Lung (tissue), 12 donors: ENCODE measurements around the gene CCT6B. TPM values are rescaled to one million over a fixed set of nuclear protein-coding genes. Genes with fewer than 3 reads are reported as not detected.

Experiments
- ATAC-seq: fragments of 200-7000 bp; cut with Tn5 transposase; one replicate; pipeline ENCODE4 v1.9.1; 2020; ENCODE audit warnings: moderate number of reproducible peaks; ENCODE audit not compliant: insufficient read depth, low FRiP score
- DNase-seq, 3 donors: peaks; one replicate each; pipeline ENCODE4 v3.0.0-alpha.2; 2013 to 2017
- H3K27ac ChIP-seq, 2 donors: one replicate each; pipeline ENCODE4 v1.5.1; 2013; ENCODE audit warnings: mild to moderate bottlenecking in 2 of 2, moderate library complexity in 2 of 2, control low read depth in 1 of 2, inconsistent platforms in 1 of 2, low read depth in 1 of 2, low read length in 1 of 2
- H3K27me3 ChIP-seq, 3 donors: one replicate each; pipeline ENCODE4 v1.5.1; 2013; ENCODE audit warnings: low read length in 2 of 3; ENCODE audit not compliant: control insufficient read depth in 3 of 3, insufficient read depth in 3 of 3
- H3K36me3 ChIP-seq, 4 donors: one replicate each; pipeline ENCODE4 v1.5.1; 2013; ENCODE audit warnings: low read length in 4 of 4, mild to moderate bottlenecking in 1 of 4, moderate library complexity in 1 of 4; ENCODE audit not compliant: control insufficient read depth in 4 of 4, insufficient read depth in 4 of 4
- H3K4me1 ChIP-seq, 5 donors: one replicate each; pipeline ENCODE4 v1.5.1; 2013; ENCODE audit warnings: low read length in 5 of 5, mild to moderate bottlenecking in 2 of 5, moderate library complexity in 1 of 5; ENCODE audit not compliant: control insufficient read depth in 5 of 5, insufficient read depth in 5 of 5
- H3K4me3 ChIP-seq: one replicate; pipeline ENCODE4 v1.5.1; 2013; ENCODE audit warnings: mild to moderate bottlenecking, control low read depth, moderate library complexity
- H3K9ac ChIP-seq, 2 donors: one replicate each; pipeline ENCODE4 v1.5.1; 2013; ENCODE audit warnings: low read length in 2 of 2, control low read depth in 1 of 2; ENCODE audit not compliant: insufficient read depth in 1 of 2
- H3K9me3 ChIP-seq, 4 donors: one replicate each; pipeline ENCODE4 v1.5.1; 2013; ENCODE audit warnings: low read length in 3 of 4, mild to moderate bottlenecking in 1 of 4, moderate library complexity in 1 of 4; ENCODE audit not compliant: control insufficient read depth in 4 of 4, insufficient read depth in 3 of 4
- WGBS, 2 donors: extraction: QIAGEN DNeasy Blood & Tissue Kit; methylation state at CpG; one replicate each; pipeline ENCODE4 v1.1.7; 2013; 5-methylcytosine and 5-hydroxymethylcytosine counted together
- polyA plus RNA-seq, 2 donors: library from polyadenylated mRNA; stranded (reverse); fragments of 200-250 nt; gene quantifications; one replicate each; pipeline ENCODE4 v1.2.1, GENCODE V29; 2013
- total RNA-seq, 2 donors: library from RNA; depleted of rRNA in 1 of 2; stranded (reverse); fragments of >200 nt in 1 of 2; gene quantifications; one replicate each; pipeline ENCODE4 v1.2.1, GENCODE V29; 2014 to 2021
- TF ChIP-seq, protein P1 (sequence below): IDR thresholded peaks from 2 replicates; pipeline ENCODE4 v1.5.1; 2012; ENCODE audit warnings: mild to moderate bottlenecking; ENCODE audit errors: control extremely low read depth, extremely low read depth
- donor health status: control.
- donor health status: control.
- donor health status: Bipolar disorder and iron deficiency.
- donor health status: healthy.
- donor health status: DM: yes; HTN: yes; CAD: no.

Gene CCT6B
- total and polyA plus RNA-seq, 4 donors = 0.95 to 3.6 (median 2.2) TPM

DNA sequence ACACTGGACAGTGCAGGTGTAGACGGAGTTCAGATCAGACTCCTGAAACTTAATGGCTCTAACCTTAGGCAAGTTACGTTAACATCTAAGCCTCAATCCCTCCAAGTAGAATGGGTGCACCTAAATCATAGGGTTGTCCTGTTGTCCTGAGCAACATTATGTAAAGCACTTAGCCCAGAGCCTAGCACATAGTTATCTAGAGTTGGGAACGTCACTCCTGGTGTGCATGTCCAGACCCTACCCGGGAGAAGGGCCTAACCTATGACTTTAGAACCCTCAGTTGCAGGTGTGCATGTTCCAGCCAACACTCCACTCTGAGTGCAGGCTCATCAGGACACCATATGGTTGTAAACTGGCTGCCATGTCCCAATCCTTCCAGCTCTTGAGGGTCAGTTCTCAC lies 45.1 kb upstream of the CCT6B start:
- H3K27me3 ChIP-seq = no peaks in the 10 kb centered on the region
- TF ChIP-seq, protein P1, sequence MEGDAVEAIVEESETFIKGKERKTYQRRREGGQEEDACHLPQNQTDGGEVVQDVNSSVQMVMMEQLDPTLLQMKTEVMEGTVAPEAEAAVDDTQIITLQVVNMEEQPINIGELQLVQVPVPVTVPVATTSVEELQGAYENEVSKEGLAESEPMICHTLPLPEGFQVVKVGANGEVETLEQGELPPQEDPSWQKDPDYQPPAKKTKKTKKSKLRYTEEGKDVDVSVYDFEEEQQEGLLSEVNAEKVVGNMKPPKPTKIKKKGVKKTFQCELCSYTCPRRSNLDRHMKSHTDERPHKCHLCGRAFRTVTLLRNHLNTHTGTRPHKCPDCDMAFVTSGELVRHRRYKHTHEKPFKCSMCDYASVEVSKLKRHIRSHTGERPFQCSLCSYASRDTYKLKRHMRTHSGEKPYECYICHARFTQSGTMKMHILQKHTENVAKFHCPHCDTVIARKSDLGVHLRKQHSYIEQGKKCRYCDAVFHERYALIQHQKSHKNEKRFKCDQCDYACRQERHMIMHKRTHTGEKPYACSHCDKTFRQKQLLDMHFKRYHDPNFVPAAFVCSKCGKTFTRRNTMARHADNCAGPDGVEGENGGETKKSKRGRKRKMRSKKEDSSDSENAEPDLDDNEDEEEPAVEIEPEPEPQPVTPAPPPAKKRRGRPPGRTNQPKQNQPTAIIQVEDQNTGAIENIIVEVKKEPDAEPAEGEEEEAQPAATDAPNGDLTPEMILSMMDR = no peak
- peaks cover 0 to 3% (median 0%) of the 10 kb centered on the region in 5 donors for H3K4me1 ChIP-seq
- no peak overlapping the region for H3K27ac ChIP-seq
- H3K36me3 ChIP-seq = peaks cover 3 to 44% (median 15%) of the 10 kb centered on the region in 4 donors
- ATAC-seq = no peak
- 94 to 96% methylated on average over 4 of the region's 4 CpGs for WGBS, 2 donors
- no peak overlapping the region for H3K9ac ChIP-seq
- no peaks in the 10 kb centered on the region for H3K9me3 ChIP-seq
- DNase-seq = no peak
- H3K4me3 ChIP-seq = no peak overlapping the region

DNA sequence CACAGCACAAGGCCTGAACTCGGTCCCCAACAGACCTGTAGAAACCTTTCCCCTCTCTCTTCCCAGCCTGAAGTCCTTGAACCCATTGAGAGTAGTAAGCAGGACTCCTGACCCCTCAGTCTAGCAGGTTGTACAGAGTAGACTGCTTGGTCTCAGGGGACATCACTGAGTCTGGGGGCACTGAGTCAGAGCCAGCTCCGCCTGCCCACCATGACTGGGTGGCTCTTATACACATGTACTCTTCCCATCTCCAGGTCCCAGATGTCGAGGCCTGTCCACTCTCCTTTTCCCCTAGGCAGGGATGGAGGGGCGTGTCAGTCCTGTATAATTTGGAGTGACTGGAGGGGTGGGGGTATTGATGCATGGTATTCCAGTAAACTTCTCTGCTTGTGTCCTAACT lies 42.5 kb upstream of the CCT6B start:
- Histone ChIP-seq H3K4me3 (no peak overlapping the region), H3K36me3 (peaks cover 0 to 47% (median 26%) of the 10 kb centered on the region in 4 donors), H3K9ac (no peak overlapping the region), H3K27me3 (no peaks in the 10 kb centered on the region), H3K27ac (no peak overlapping the region), H3K4me1 (peaks cover 0 to 3% (median 0%) of the 10 kb centered on the region in 5 donors), H3K9me3 (no peaks in the 10 kb centered on the region)
- TF ChIP-seq, protein P1 = no peak
- no peak for ATAC-seq
- 90 to 92% methylated on average over 4 of the region's 4 CpGs for WGBS, 2 donors
- no peak for DNase-seq

DNA sequence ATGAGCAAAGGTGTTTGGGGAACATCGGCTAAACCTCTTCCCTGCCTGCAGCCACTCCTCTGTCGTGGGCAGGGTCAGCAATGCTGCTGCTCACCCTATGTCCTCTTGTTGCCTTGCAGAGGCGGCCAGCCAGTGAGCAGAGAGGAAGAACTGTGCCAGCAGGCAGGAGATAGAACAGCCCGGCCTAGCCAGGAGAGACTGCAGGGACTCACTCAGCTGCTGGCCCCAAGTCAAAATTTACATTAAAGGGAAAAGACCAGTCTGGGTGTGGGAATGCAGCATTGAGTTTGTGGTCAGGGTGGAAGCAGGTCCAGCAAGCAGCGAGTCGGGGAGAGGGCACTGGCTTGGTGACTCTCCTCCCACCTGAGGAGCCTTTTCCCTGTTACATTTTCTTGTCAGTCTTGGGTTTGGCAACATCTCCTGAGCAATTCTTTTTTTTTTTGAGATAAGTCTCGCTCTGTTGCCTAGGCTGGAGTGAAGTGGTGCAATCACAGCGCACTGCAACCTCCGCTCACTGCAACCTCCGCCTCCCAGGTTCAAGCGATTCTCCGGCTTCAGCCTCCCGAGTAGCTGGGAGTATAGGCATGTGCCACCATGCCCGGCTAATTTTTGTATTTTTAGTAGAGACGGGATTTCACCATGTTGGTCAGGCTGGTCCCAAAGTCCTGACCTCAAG lies 41.8 kb upstream of the CCT6B start:
- Histone ChIP-seq H3K27me3 (no peaks in the 10 kb centered on the region), H3K36me3 (peaks cover 0 to 47% (median 33%) of the 10 kb centered on the region in 4 donors), H3K9ac (no peak overlapping the region), H3K4me1 (peaks cover 0 to 4% (median 0%) of the 10 kb centered on the region in 5 donors), H3K9me3 (no peaks in the 10 kb centered on the region), H3K4me3 (no peak overlapping the region), H3K27ac (no peak overlapping the region)
- ATAC-seq = no peak
- DNase-seq = peak in 1 of 3 donors; percentile 23
- 66 to 85% methylated on average over 15 of the region's 15 CpGs for WGBS, 2 donors
- TF ChIP-seq, protein P1 = no peak
